OCI-LY1 (cell line): Measurements from ENCODE around the gene ADAMTS9.

Source experiments
- EZH2 ChIP-seq: fragments of 200-600 bp; sonication (generic), shearing (Covaris generic); IDR thresholded peaks from 2 replicates; pipeline ENCODE4 v1.8.0; 2017; ENCODE audit warnings: borderline replicate concordance, mixed run types, mild to moderate bottlenecking, antibody characterized with exemption, low read length, moderate library complexity, mixed read lengths
- TF ChIP-seq, protein P1 (sequence below): fragments of 200-600 bp; sonication (generic), shearing (Covaris generic); IDR thresholded peaks from 2 replicates; pipeline ENCODE4 v1.5.1; 2017; ENCODE audit warnings: mild to moderate bottlenecking, antibody characterized with exemption, low read length, moderate library complexity, mixed read lengths

DNA sequence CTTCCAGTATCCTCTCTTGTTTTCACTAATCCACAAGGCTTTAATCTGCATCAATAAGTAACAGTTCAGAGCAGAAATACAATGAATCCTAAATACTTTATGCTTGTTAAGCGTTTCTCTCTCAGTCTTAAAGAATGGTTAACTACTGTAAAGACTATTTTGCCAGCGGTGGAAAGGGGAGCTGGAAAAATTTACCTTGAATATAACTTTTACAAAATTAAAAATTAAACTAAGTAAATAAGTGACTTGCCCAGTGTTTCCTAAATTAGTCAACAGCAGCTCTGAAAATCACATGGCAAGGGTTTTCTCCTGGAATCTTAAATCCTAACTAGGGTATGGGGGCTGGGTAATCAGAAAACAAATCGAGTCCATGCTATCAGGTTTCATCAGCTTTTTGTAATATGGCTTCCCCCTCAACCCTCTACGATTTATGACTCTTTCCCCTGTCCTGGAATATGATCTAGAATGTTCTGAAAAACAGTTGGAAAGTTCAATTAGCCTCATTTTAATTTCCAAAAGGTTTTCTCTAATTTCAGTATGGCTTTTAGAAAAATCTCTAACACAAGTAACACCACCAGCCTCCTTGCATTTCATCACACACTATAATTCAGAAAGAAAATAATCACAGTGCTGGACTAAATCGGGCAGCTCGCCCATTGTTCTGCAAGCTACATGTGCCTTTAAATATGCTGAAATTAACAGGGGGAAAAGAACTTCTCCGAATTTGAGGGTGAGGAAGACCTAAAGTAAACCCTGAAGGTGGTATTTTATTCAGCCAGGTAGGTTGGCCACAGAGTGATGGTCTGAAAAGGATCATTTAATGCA, 133.5 kb downstream of the ADAMTS9 start:
- no peak for TF ChIP-seq EZH2
- TF ChIP-seq, protein P1, sequence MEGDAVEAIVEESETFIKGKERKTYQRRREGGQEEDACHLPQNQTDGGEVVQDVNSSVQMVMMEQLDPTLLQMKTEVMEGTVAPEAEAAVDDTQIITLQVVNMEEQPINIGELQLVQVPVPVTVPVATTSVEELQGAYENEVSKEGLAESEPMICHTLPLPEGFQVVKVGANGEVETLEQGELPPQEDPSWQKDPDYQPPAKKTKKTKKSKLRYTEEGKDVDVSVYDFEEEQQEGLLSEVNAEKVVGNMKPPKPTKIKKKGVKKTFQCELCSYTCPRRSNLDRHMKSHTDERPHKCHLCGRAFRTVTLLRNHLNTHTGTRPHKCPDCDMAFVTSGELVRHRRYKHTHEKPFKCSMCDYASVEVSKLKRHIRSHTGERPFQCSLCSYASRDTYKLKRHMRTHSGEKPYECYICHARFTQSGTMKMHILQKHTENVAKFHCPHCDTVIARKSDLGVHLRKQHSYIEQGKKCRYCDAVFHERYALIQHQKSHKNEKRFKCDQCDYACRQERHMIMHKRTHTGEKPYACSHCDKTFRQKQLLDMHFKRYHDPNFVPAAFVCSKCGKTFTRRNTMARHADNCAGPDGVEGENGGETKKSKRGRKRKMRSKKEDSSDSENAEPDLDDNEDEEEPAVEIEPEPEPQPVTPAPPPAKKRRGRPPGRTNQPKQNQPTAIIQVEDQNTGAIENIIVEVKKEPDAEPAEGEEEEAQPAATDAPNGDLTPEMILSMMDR = no peak
